Ishikawa (cell line): ENCODE results near the gene AGPAT3.

Source experiments
- CEBPB ChIP-seq: IDR thresholded peaks from 2 replicates; pipeline ENCODE4 v1.6.1; 2012
- CREB1 ChIP-seq: IDR thresholded peaks from 2 replicates; pipeline ENCODE4 v1.6.1; 2012; ENCODE audit warnings: low read depth
- EP300 ChIP-seq: IDR thresholded peaks from 2 replicates; pipeline ENCODE4 v1.6.1; 2012; ENCODE audit warnings: borderline replicate concordance
- FOXM1 ChIP-seq: IDR thresholded peaks from 2 replicates; pipeline ENCODE4 v1.6.1; 2012; ENCODE audit warnings: low read depth, borderline replicate concordance
- NFIC ChIP-seq: IDR thresholded peaks from 2 replicates; pipeline ENCODE4 v1.6.1; 2012
- RAD21 ChIP-seq: IDR thresholded peaks from 2 replicates; pipeline ENCODE4 v1.6.1; 2012; ENCODE audit warnings: low read depth
- TEAD4 ChIP-seq: IDR thresholded peaks from 2 replicates; pipeline ENCODE4 v1.6.1; 2012
- YY1 ChIP-seq: IDR thresholded peaks from 2 replicates; pipeline ENCODE4 v1.6.1; 2012; ENCODE audit warnings: low read depth
- ZBTB7A ChIP-seq: IDR thresholded peaks from 2 replicates; pipeline ENCODE4 v1.6.1; 2012; ENCODE audit warnings: low read depth
- TF ChIP-seq, protein P1 (sequence below): IDR thresholded peaks from 2 replicates; pipeline ENCODE4 v1.6.1; 2012
- TF ChIP-seq, protein P2 (sequence below): IDR thresholded peaks from 2 replicates; pipeline ENCODE4 v1.6.1; 2012
- TF ChIP-seq, protein P3 (sequence below): IDR thresholded peaks from 2 replicates; pipeline ENCODE4 v1.6.1; 2012; ENCODE audit warnings: low read depth, mild to moderate bottlenecking

DNA sequence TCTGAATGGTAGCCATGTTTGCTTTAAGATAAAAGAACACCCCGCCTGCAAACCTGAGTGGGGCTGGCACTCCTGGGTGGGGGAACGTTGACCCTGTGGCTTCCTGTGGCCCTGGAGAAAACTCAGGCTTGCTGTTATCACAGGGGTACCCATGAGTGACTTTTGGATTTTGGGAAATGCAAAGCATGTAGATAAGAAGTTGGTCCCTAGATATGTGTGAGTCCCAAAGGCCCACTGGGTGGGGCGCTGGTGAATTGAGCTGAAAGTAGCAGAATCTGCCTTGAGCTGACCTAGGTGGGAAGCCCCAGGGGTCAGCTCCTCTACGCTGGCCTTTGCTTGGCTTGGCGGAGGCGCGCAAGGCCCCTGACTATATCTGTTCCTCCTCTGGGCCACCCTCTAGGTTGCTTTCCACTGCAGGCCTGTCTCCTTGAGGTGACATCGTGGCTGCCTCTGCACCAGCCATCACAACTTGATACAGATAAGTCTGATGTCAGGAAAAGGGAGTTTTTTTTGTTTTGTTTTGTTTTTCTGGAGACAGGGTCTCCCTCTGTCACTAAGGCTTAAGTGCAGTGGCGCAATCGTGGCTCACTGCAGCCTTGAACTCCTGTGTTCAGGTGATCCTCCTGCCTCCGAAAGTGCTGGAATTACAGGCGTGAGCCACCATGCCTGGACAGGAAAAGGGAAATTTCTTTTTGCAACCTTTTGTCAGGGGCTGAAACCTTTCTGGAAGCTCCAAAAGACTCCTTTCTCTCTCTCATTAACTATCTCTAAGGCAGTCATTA, 72.2 kb downstream of the AGPAT3 start:
- TF ChIP-seq CREB1 = no peak
- TF ChIP-seq, protein P1, sequence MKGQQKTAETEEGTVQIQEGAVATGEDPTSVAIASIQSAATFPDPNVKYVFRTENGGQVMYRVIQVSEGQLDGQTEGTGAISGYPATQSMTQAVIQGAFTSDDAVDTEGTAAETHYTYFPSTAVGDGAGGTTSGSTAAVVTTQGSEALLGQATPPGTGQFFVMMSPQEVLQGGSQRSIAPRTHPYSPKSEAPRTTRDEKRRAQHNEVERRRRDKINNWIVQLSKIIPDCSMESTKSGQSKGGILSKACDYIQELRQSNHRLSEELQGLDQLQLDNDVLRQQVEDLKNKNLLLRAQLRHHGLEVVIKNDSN = no peak
- no peak for TF ChIP-seq CEBPB
- TF ChIP-seq RAD21 = no peak
- TF ChIP-seq, protein P2, sequence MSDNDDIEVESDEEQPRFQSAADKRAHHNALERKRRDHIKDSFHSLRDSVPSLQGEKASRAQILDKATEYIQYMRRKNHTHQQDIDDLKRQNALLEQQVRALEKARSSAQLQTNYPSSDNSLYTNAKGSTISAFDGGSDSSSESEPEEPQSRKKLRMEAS = no peak
- TF ChIP-seq ZBTB7A = no peak
- TF ChIP-seq NFIC = no peak
- TF ChIP-seq, protein P3, sequence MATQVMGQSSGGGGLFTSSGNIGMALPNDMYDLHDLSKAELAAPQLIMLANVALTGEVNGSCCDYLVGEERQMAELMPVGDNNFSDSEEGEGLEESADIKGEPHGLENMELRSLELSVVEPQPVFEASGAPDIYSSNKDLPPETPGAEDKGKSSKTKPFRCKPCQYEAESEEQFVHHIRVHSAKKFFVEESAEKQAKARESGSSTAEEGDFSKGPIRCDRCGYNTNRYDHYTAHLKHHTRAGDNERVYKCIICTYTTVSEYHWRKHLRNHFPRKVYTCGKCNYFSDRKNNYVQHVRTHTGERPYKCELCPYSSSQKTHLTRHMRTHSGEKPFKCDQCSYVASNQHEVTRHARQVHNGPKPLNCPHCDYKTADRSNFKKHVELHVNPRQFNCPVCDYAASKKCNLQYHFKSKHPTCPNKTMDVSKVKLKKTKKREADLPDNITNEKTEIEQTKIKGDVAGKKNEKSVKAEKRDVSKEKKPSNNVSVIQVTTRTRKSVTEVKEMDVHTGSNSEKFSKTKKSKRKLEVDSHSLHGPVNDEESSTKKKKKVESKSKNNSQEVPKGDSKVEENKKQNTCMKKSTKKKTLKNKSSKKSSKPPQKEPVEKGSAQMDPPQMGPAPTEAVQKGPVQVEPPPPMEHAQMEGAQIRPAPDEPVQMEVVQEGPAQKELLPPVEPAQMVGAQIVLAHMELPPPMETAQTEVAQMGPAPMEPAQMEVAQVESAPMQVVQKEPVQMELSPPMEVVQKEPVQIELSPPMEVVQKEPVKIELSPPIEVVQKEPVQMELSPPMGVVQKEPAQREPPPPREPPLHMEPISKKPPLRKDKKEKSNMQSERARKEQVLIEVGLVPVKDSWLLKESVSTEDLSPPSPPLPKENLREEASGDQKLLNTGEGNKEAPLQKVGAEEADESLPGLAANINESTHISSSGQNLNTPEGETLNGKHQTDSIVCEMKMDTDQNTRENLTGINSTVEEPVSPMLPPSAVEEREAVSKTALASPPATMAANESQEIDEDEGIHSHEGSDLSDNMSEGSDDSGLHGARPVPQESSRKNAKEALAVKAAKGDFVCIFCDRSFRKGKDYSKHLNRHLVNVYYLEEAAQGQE = no peak
- no peak for TF ChIP-seq YY1
- no peak for TF ChIP-seq EP300
- no peak for TF ChIP-seq FOXM1
- TF ChIP-seq TEAD4 = no peak
